ENCODE results near the gene WNT2B.

GRCh38 chr1:112542206-112542973 is 33.6 kb downstream of the WNT2B start:
- no peak for TF ChIP-seq CTCF (IDR thresholded peaks at IDR 0.05; ENCODE audit: insufficient read depth, low read length)
- TF ChIP-seq REST (IDR thresholded peaks at IDR 0.05; ENCODE audit: insufficient replicate concordance, low read depth): no peak
- TF ChIP-seq GABPA (IDR thresholded peaks at IDR 0.05; ENCODE audit: low read depth): no peak
- no peak for TF ChIP-seq SPI1 (IDR thresholded peaks at IDR 0.05; ENCODE audit: borderline replicate concordance, low read depth)
- no peak for TF ChIP-seq POLR2AphosphoS5 (IDR thresholded peaks at IDR 0.05; ENCODE audit: low read depth)
